ENCODE results near the gene LPP. TPM values are rescaled to one million over a fixed set of nuclear protein-coding genes. Genes with fewer than 3 reads are reported as not detected.

LPP gene
- total and polyA plus RNA-seq, 10 of the 15 experiments (the other 5 are each of a cell fraction or from before 2014, with no cell fraction given): under 0.01 to 0.62 (median 0.03) TPM

- DNase-seq (ENCODE audit: low read depth, low spot score) (no peak), FAIRE-seq (no peak), ATAC-seq (no peak)
- ChIA-PET CTCF (no interaction called here), POLR2A (no interaction called here), RAD21 (ENCODE audit: unreplicated experiment) (no interaction called here), SMC1A (ENCODE audit: uncharacterized antibody, unreplicated experiment) (no interaction called here)
- 49% methylated on average over 6 of the region's 6 CpGs for WGBS (ENCODE audit: insufficient coverage, insufficient replicate concordance, low lambda C conversion rate, missing lambda C conversion rate)
- H3K79me2 ChIP-seq (ENCODE audit: control insufficient read depth, insufficient read depth, low read length): no peaks in the 10 kb centered on the region
- no peak overlapping the region for H3K4me3 ChIP-seq
- no peak overlapping the region for H3K9ac ChIP-seq (ENCODE audit: control insufficient read depth, insufficient read depth, low read length)
- H3K4me2 ChIP-seq (ENCODE audit: control insufficient read depth, insufficient read depth): no peak overlapping the region
- no peak overlapping the region for H2AFZ ChIP-seq (ENCODE audit: control insufficient read depth, low read depth, low read length)
- H4K20me1 ChIP-seq (ENCODE audit: control insufficient read depth, insufficient read depth): no peaks in the 10 kb centered on the region
- intact Hi-C loops (cut with micrococcal nuclease; ENCODE audit: unreplicated experiment) (no loop called here), in situ Hi-C loops (cut with MboI) (no loop called here)
- H3K9me3 ChIP-seq (replicated peaks; ENCODE audit: control insufficient read depth, insufficient read depth, low read length): no peaks in the 10 kb centered on the region
- no peaks in the 10 kb centered on the region for H3K4me1 ChIP-seq (ENCODE audit: control insufficient read depth, insufficient read depth, low read length)
- no TSS peak for BruUV-seq (replicated peaks)
- no peaks in the 10 kb centered on the region for H3K36me3 ChIP-seq (ENCODE audit: control insufficient read depth in 2 of 2, insufficient read depth in 2 of 2, low read length in 1 of 2)
- H3K27me3 ChIP-seq (replicated peaks in 1 of 2; ENCODE audit: control insufficient read depth in 2 of 2, insufficient read depth in 2 of 2, low read length in 1 of 2): no peaks in the 10 kb centered on the region
- no peak overlapping the region for H3K27ac ChIP-seq (ENCODE audit: control insufficient read depth, insufficient read depth)
- TF ChIP-seq ZNF622 (IDR thresholded peaks at IDR 0.05) (no peak), SMARCA5 (IDR thresholded peaks at IDR 0.05) (no peak), NR2C1 (IDR thresholded peaks at IDR 0.05) (no peak), TAF1 (IDR thresholded peaks at IDR 0.05; ENCODE audit: borderline replicate concordance, low read depth, low read length) (no peak), BCLAF1 (IDR thresholded peaks at IDR 0.05) (no peak), ZBTB4 (CRISPR knock-in tag; IDR thresholded peaks at IDR 0.05) (no peak), STAT1 (conservative IDR thresholded peaks at IDR 0.05) (no peak), ATF2 (IDR thresholded peaks at IDR 0.05; ENCODE audit: low read length) (no peak), RBBP5 (conservative IDR thresholded peaks at IDR 0.05) (no peak), SREBF2 (IDR thresholded peaks at IDR 0.05; ENCODE audit: low read length) (no peak), RELB (IDR thresholded peaks at IDR 0.05; ENCODE audit: low read depth) (no peak), NR2F1 (conservative IDR thresholded peaks at IDR 0.05) (no peak), CBFB (IDR thresholded peaks at IDR 0.05; ENCODE audit: low read depth) (no peak), FOXM1 (IDR thresholded peaks at IDR 0.05; ENCODE audit: low read depth, low read length) (no peak), MTA3 (IDR thresholded peaks at IDR 0.05; ENCODE audit: borderline replicate concordance, low read length) (no peak), EP300 (IDR thresholded peaks at IDR 0.05; ENCODE audit: borderline replicate concordance in 1 of 2, control insufficient read depth in 1 of 2, low read depth in 2 of 2, low read length in 2 of 2) (no peak), CEBPB (IDR thresholded peaks at IDR 0.05; ENCODE audit: borderline replicate concordance in 1 of 2, low read depth in 2 of 2, low read length in 2 of 2) (no peak), FOS (IDR thresholded peaks at IDR 0.05; ENCODE audit: borderline replicate concordance, extremely low read depth, insufficient read length) (no peak)
Observed at GRCh38 chr3:188899881-188900280, 745.9 kb downstream of the LPP start.

Data from GM12878 (cell line).